Measurements from ENCODE around the gene ASB9. TPM values are rescaled to one million over a fixed set of nuclear protein-coding genes. Genes with fewer than 3 reads are reported as not detected.

The ASB9 gene
- total and polyA plus RNA-seq, 2 of the 8 experiments (the other 6 are each of a cell fraction or from before 2014, with no cell fraction given): 0.54 to 1.2 TPM

DNA sequence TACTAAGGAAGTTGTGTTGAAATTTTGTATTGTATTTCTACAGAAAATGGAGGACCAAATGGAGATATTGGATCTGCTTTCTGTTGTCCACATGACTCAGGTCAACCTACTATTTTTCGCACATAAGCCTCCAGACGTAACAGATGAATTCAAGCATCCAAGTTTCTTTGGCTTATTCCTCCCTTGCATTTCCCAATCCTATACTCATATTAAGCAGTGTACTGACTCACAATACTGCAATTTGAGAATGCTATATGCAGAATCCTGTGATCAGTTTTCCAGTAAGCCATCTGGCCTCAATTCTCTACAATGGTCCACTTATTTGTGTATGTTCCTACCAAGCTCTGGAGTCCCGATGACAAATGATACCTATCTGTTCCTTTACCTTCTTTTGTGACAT lies 75.7 kb downstream of the ASB9 start:
- no peak overlapping the region for H4K8ac ChIP-seq (ENCODE audit: extremely low read depth, insufficient read depth, low read length)
- H3K23ac ChIP-seq (ENCODE audit: insufficient read length): no peak overlapping the region
- WGBS, 2 experiments (ENCODE audit: extremely low coverage in 1 of 2, insufficient coverage in 1 of 2, insufficient read length in 1 of 2, insufficient replicate concordance in 2 of 2, low coverage in 1 of 2, low lambda C conversion rate in 2 of 2, missing lambda C conversion rate in 1 of 2): 100% methylated on average over 2 of the region's 3 CpGs; no CpG with 5 or more reads in 1 of the 2 experiments
- no peak overlapping the region for H2BK20ac ChIP-seq (ENCODE audit: low read length)
- no peak for DNase-seq (ENCODE audit: low read depth in 1 of 2, low spot score in 2 of 2)
- no peak overlapping the region for H3K4me2 ChIP-seq (ENCODE audit: insufficient read depth in 1 of 2, low read depth in 2 of 2, low read length in 2 of 2)
- no peak overlapping the region for H2BK15ac ChIP-seq (ENCODE audit: low read length)
- no peak overlapping the region for H3K9ac ChIP-seq (replicated peaks in 1 of 4; ENCODE audit: extremely low read depth in 1 of 4, low read depth in 3 of 4, low read length in 3 of 4)
- no peak overlapping the region for H4K91ac ChIP-seq (replicated peaks; ENCODE audit: insufficient read length, low read length)
- no peaks in the 10 kb centered on the region for H3K36me3 ChIP-seq (ENCODE audit: control insufficient read depth in 2 of 4, insufficient read depth in 4 of 4, low read length in 3 of 4)
- H3K4me1 ChIP-seq (replicated peaks in 1 of 4; ENCODE audit: control insufficient read depth in 3 of 4, insufficient read depth in 4 of 4, low read length in 3 of 4): no peaks in the 10 kb centered on the region
- no peak overlapping the region for H3K27ac ChIP-seq (ENCODE audit: low read depth, low read length)
- ChIA-PET POLR2A (ENCODE audit: partially characterized antibody) (no interaction called here), CTCF (ENCODE audit: partially characterized antibody) (interaction anchor here (1.5 kb wide), 1 partner anchor 18 kb away, joined by 4 read pairs; no protein-coding TSS in a partner anchor)
- no peaks in the 10 kb centered on the region for H4K20me1 ChIP-seq (replicated peaks in 1 of 2; ENCODE audit: control insufficient read depth in 1 of 2, insufficient read depth in 2 of 2, low read length in 2 of 2)
- H3K18ac ChIP-seq (ENCODE audit: extremely low read depth, low read length): no peak overlapping the region
- no peak overlapping the region for H2BK12ac ChIP-seq (ENCODE audit: low read depth, low read length)
- H3K79me1 ChIP-seq (ENCODE audit: low read depth, low read length): no peaks in the 10 kb centered on the region
- FAIRE-seq: no peak
- no peak overlapping the region for H2AFZ ChIP-seq (ENCODE audit: low read length)
- H4K5ac ChIP-seq (ENCODE audit: insufficient read length, low read depth, low read length): no peak overlapping the region
- no peaks in the 10 kb centered on the region for H3K23me2 ChIP-seq (ENCODE audit: low read depth, low read length)
- no peak overlapping the region for H2BK120ac ChIP-seq (replicated peaks; ENCODE audit: low read depth, low read length)
- no peaks in the 10 kb centered on the region for H3K27me3 ChIP-seq (replicated peaks in 1 of 4; ENCODE audit: control insufficient read depth in 3 of 4, extremely low read depth in 1 of 4, insufficient read depth in 3 of 4, low read length in 3 of 4)
- no peak overlapping the region for H3K56ac ChIP-seq (replicated peaks; ENCODE audit: insufficient read length, low read depth, low read length)
- no peak overlapping the region for H3K14ac ChIP-seq (ENCODE audit: insufficient read length)
- H2AK5ac ChIP-seq (ENCODE audit: low read depth, low read length): no peak overlapping the region
- H3K9me3 ChIP-seq (ENCODE audit: insufficient read depth in 2 of 2, low read depth in 1 of 2, low read length in 1 of 2): no peaks in the 10 kb centered on the region
- H3K4ac ChIP-seq (replicated peaks; ENCODE audit: insufficient read length, low read depth, low read length): no peak overlapping the region
- H3K4me3 ChIP-seq (ENCODE audit: extremely low read depth in 1 of 4, insufficient read depth in 2 of 4, low read depth in 3 of 4, low read length in 4 of 4): no peak overlapping the region
- H2BK5ac ChIP-seq (ENCODE audit: low read depth, low read length): no peak overlapping the region
- no peaks in the 10 kb centered on the region for H3K79me2 ChIP-seq (ENCODE audit: control insufficient read depth in 1 of 2, insufficient read depth in 2 of 2, low read length in 2 of 2)
- TF ChIP-seq TBP (IDR thresholded peaks at IDR 0.05; ENCODE audit: low read depth, low read length) (no peak), SIX5 (IDR thresholded peaks at IDR 0.05; ENCODE audit: low read depth, low read length) (no peak), EP300 (IDR thresholded peaks at IDR 0.05; ENCODE audit: borderline replicate concordance in 1 of 2, low read depth in 2 of 2, low read length in 2 of 2) (no peak), RBBP5 (IDR thresholded peaks at IDR 0.05; ENCODE audit: borderline replicate concordance, low read depth, low read length) (no peak), HDAC2 (IDR thresholded peaks at IDR 0.05; ENCODE audit: borderline replicate concordance in 1 of 2, low read depth in 2 of 2, low read length in 2 of 2) (no peak), EZH2 (IDR thresholded peaks at IDR 0.05; ENCODE audit: low read depth, low read length, severe bottlenecking) (no peak), GABPA (IDR thresholded peaks at IDR 0.05; ENCODE audit: borderline replicate concordance, insufficient read depth, low read length) (no peak)
- TF ChIP-seq, protein P1, sequence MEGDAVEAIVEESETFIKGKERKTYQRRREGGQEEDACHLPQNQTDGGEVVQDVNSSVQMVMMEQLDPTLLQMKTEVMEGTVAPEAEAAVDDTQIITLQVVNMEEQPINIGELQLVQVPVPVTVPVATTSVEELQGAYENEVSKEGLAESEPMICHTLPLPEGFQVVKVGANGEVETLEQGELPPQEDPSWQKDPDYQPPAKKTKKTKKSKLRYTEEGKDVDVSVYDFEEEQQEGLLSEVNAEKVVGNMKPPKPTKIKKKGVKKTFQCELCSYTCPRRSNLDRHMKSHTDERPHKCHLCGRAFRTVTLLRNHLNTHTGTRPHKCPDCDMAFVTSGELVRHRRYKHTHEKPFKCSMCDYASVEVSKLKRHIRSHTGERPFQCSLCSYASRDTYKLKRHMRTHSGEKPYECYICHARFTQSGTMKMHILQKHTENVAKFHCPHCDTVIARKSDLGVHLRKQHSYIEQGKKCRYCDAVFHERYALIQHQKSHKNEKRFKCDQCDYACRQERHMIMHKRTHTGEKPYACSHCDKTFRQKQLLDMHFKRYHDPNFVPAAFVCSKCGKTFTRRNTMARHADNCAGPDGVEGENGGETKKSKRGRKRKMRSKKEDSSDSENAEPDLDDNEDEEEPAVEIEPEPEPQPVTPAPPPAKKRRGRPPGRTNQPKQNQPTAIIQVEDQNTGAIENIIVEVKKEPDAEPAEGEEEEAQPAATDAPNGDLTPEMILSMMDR (IDR thresholded peaks at IDR 0.05; ENCODE audit: control extremely low read depth in 1 of 3, insufficient read depth in 1 of 3, low read depth in 1 of 3, low read length in 3 of 3): no peak
- TF ChIP-seq, protein P2, sequence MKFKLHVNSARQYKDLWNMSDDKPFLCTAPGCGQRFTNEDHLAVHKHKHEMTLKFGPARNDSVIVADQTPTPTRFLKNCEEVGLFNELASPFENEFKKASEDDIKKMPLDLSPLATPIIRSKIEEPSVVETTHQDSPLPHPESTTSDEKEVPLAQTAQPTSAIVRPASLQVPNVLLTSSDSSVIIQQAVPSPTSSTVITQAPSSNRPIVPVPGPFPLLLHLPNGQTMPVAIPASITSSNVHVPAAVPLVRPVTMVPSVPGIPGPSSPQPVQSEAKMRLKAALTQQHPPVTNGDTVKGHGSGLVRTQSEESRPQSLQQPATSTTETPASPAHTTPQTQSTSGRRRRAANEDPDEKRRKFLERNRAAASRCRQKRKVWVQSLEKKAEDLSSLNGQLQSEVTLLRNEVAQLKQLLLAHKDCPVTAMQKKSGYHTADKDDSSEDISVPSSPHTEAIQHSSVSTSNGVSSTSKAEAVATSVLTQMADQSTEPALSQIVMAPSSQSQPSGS (IDR thresholded peaks at IDR 0.05; ENCODE audit: low read length): no peak
